Body of pancreas (tissue), 4 donors: Measurements from ENCODE around the gene STEAP1B.

Experiments used
- POLR2A ChIP-seq, 3 donors: fragments of 450-650 bp; IDR thresholded peaks; one replicate each; pipeline ENCODE4 v1.6.1; 2016; ENCODE audit warnings: antibody characterized with exemption in 3 of 3, mild to moderate bottlenecking in 2 of 3
- TF ChIP-seq, protein P1 (sequence below), 7 experiments: fragments of 450-650 bp in 4 of 7; fragments of 200-600 bp in 3 of 7; sonication (generic) in 3 of 7; IDR thresholded peaks; one replicate each; pipeline ENCODE4 v1.5.1; 2016 to 2019; ENCODE audit warnings: antibody characterized with exemption in 7 of 7

DNA sequence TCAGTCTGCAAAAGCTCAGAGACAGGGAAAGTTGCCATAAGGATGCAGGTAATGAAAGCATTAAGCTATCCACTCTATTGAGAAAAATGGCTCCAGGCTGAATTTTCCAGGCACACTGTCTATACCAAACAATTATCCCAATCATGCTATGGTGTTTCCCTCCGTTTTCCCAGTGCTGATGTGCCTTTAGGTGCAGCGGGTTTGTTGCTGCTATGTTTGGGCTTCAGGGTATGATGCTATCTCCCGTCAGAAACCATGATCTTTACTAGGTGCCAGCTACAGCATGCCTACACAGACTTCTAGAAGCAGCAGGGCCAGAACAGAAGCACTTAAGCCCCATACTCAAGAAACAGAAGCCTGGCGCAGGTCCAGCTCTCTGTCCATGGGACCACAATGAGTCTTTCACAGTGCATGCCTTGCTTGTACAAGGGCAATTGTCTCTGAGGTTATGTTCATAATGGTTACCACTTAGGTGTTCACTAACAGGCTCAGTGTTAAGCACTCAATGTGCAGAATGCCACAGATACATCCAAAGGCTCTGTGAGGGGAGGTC lies 19.4 kb downstream of the STEAP1B start:
- TF ChIP-seq, protein P1, sequence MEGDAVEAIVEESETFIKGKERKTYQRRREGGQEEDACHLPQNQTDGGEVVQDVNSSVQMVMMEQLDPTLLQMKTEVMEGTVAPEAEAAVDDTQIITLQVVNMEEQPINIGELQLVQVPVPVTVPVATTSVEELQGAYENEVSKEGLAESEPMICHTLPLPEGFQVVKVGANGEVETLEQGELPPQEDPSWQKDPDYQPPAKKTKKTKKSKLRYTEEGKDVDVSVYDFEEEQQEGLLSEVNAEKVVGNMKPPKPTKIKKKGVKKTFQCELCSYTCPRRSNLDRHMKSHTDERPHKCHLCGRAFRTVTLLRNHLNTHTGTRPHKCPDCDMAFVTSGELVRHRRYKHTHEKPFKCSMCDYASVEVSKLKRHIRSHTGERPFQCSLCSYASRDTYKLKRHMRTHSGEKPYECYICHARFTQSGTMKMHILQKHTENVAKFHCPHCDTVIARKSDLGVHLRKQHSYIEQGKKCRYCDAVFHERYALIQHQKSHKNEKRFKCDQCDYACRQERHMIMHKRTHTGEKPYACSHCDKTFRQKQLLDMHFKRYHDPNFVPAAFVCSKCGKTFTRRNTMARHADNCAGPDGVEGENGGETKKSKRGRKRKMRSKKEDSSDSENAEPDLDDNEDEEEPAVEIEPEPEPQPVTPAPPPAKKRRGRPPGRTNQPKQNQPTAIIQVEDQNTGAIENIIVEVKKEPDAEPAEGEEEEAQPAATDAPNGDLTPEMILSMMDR (IDR thresholded peaks at IDR 0.05), result no peak
- no peak for TF ChIP-seq POLR2A (IDR thresholded peaks at IDR 0.05)
